ENCODE data around the gene SLC38A9.

Gene SLC38A9

DNA sequence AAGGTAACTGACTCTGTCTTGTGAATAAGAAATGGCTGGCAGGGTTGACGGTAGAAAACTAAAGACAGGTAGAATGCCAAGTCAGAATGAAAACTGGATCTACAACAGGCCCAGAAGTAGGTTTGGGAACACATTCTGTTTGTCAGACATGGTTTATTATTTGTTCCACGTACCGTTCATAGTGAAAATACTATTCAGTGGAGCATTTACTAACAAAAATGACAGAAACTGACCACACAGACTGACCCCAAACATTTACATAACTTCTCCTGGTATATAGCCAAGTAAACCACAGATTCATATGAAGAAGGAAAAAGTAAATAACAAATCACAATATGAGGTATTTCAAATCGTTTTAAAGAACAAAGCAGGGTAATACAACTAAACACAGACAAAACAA lies 73.7 kb downstream of the SLC38A9 start:
- DNase-seq (ENCODE audit: insufficient read length, low spot score) (no peak), FAIRE-seq (peak; percentile 5)
- TF ChIP-seq PAX5 (IDR thresholded peaks at IDR 0.05; ENCODE audit: insufficient read depth, low read length, severe bottlenecking): no peak
- TF ChIP-seq POLR2AphosphoS5 (IDR thresholded peaks at IDR 0.05; ENCODE audit: low read depth, low read length): no peak
- TF ChIP-seq SPI1 (IDR thresholded peaks at IDR 0.05; ENCODE audit: low read depth, low read length): no peak
- TF ChIP-seq POLR2A (IDR thresholded peaks at IDR 0.05; ENCODE audit: low read depth, low read length): no peak
- TF ChIP-seq TAF1 (IDR thresholded peaks at IDR 0.05; ENCODE audit: low read depth, low read length): no peak
- no peak for TF ChIP-seq POU2F2 (IDR thresholded peaks at IDR 0.05; ENCODE audit: low read depth, low read length)

DNA sequence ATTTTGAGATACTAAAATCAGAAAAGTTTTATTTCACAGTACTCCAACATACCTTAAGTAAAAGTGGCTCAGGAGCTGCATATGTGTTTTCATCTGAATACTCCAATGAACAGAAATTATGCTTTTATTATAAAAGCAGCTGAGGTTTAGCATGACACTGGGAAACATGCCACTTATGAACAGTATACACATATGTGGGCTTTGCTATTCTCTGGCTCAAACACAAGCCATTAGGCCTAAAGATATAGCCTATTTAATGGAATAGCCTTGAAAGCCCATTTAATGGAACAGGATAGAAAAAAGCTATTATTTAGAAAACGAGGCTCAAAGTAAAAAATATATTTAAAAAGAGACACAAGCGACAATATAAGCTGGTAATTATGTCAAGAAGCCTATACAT lies 74.1 kb downstream of the SLC38A9 start:
- no peak for DNase-seq (ENCODE audit: insufficient read length, low spot score)
- FAIRE-seq: no peak
- TF ChIP-seq SPI1 (IDR thresholded peaks at IDR 0.05; ENCODE audit: low read depth, low read length) (no peak), PAX5 (IDR thresholded peaks at IDR 0.05; ENCODE audit: insufficient read depth, low read length, severe bottlenecking) (no peak), TAF1 (IDR thresholded peaks at IDR 0.05; ENCODE audit: low read depth, low read length) (no peak), POLR2A (IDR thresholded peaks at IDR 0.05; ENCODE audit: low read depth, low read length) (no peak), POU2F2 (IDR thresholded peaks at IDR 0.05; ENCODE audit: low read depth, low read length) (no peak), POLR2AphosphoS5 (IDR thresholded peaks at IDR 0.05; ENCODE audit: low read depth, low read length) (no peak)

DNA sequence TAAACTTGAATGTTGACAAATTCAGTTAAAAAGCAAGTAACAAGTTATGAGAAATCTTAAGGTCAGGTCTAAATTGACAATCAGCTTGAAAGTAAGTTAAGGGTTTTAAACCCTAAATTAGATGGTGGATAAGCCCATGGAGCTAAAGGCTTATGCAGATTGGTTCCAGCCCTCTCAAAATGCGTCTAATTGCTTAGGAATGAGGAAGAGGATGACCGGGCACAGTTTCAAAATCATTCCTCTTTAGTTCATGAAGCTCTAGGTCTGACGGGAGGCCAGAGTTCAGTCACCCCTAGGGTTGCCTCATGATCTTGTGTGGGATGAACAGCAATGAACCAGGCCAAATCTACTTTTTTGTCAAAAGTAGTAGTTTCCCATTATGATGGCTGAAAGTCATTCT lies 75.4 kb downstream of the SLC38A9 start:
- DNase-seq (ENCODE audit: insufficient read length, low spot score) (no peak), FAIRE-seq (no peak)
- TF ChIP-seq TAF1 (IDR thresholded peaks at IDR 0.05; ENCODE audit: low read depth, low read length): no peak
- TF ChIP-seq PAX5 (IDR thresholded peaks at IDR 0.05; ENCODE audit: insufficient read depth, low read length, severe bottlenecking): no peak
- TF ChIP-seq POLR2A (IDR thresholded peaks at IDR 0.05; ENCODE audit: low read depth, low read length): no peak
- TF ChIP-seq SPI1 (IDR thresholded peaks at IDR 0.05; ENCODE audit: low read depth, low read length): no peak
- no peak for TF ChIP-seq POU2F2 (IDR thresholded peaks at IDR 0.05; ENCODE audit: low read depth, low read length)
- no peak for TF ChIP-seq POLR2AphosphoS5 (IDR thresholded peaks at IDR 0.05; ENCODE audit: low read depth, low read length)

DNA sequence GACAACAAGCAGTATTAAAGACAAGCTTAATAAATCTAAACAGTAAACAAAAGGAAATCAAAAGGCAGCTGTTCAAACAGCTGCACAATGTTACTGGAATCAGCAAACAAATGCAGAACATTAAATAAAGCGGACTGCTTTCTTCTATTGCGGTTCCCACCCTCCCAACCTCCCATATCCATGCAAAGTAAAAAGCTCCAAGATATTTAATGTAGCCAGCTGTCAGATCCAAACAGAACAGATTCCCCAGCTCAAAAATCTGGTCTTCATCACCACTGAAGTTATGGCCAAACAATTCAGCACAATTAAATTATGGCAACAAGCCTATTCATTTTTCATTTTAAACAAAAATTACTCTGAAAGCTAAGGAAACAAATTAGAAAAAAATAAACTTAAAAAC lies 75.9 kb downstream of the SLC38A9 start:
- no peak for TF ChIP-seq POLR2AphosphoS5 (IDR thresholded peaks at IDR 0.05; ENCODE audit: low read depth, low read length)
- TF ChIP-seq TAF1 (IDR thresholded peaks at IDR 0.05; ENCODE audit: low read depth, low read length): no peak
- no peak for TF ChIP-seq POLR2A (IDR thresholded peaks at IDR 0.05; ENCODE audit: low read depth, low read length)
- no peak for DNase-seq (ENCODE audit: insufficient read length, low spot score)
- no peak for FAIRE-seq

DNA sequence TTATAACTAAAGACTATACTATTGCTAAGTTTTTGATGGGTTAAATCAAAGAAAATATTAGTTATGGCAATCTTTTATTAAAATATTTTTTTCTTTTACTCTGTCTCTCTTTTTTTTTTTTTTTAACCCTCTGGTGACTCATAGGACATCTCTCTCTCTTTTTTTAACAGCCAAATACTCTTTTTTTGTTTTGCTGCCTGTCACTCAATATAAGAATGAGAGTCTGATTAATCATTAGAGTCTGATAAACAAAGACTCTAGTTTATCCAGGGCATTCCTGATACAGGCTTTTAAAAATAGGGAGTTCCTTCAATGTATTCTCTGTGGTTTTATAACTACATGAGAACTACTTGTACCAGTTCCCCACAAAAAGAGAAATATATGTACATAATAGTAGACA lies 77.3 kb downstream of the SLC38A9 start:
- TF ChIP-seq TAF1 (IDR thresholded peaks at IDR 0.05; ENCODE audit: low read depth, low read length) (no peak), PAX5 (IDR thresholded peaks at IDR 0.05; ENCODE audit: insufficient read depth, low read length, severe bottlenecking) (no peak), POLR2A (IDR thresholded peaks at IDR 0.05; ENCODE audit: low read depth, low read length) (no peak), POLR2AphosphoS5 (IDR thresholded peaks at IDR 0.05; ENCODE audit: low read depth, low read length) (no peak), POU2F2 (IDR thresholded peaks at IDR 0.05; ENCODE audit: low read depth, low read length) (no peak), SPI1 (IDR thresholded peaks at IDR 0.05; ENCODE audit: low read depth, low read length) (no peak)
- FAIRE-seq: no peak
- DNase-seq (ENCODE audit: insufficient read length, low spot score): no peak

DNA sequence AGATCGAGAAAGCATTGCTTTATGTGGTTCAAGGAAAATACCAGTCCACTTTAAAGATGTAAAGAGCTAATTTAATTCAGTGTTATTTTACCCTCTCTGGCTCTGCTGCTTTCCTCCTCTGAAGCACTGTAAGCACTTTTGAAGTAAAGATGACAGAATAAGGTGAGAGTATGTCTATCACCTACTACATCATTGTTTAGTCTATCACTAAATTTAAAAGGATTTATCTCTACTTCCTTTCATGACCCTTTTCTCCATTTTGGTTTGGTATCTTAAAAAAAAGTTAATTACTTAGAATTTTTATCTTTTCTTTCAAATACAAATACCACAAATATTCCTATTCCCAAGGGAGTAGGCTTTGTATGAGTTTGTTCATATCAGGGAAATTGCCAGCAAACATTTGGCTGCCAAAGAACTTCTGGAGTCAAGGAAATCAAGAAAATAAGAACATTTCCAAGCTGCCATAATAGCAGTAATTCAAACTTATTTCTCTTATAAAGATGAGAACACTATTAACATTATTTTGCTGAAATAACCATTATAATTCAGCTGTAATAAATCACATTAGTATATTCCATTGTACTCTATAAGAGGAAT lies 77.8 kb downstream of the SLC38A9 start:
- no peak for FAIRE-seq
- TF ChIP-seq POU2F2 (IDR thresholded peaks at IDR 0.05; ENCODE audit: low read depth, low read length): no peak
- TF ChIP-seq POLR2AphosphoS5 (IDR thresholded peaks at IDR 0.05; ENCODE audit: low read depth, low read length): no peak
- TF ChIP-seq SPI1 (IDR thresholded peaks at IDR 0.05; ENCODE audit: low read depth, low read length): no peak
- no peak for TF ChIP-seq POLR2A (IDR thresholded peaks at IDR 0.05; ENCODE audit: low read depth, low read length)
- TF ChIP-seq PAX5 (IDR thresholded peaks at IDR 0.05; ENCODE audit: insufficient read depth, low read length, severe bottlenecking): no peak
- no peak for TF ChIP-seq TAF1 (IDR thresholded peaks at IDR 0.05; ENCODE audit: low read depth, low read length)
- DNase-seq (ENCODE audit: insufficient read length, low spot score): no peak

DNA sequence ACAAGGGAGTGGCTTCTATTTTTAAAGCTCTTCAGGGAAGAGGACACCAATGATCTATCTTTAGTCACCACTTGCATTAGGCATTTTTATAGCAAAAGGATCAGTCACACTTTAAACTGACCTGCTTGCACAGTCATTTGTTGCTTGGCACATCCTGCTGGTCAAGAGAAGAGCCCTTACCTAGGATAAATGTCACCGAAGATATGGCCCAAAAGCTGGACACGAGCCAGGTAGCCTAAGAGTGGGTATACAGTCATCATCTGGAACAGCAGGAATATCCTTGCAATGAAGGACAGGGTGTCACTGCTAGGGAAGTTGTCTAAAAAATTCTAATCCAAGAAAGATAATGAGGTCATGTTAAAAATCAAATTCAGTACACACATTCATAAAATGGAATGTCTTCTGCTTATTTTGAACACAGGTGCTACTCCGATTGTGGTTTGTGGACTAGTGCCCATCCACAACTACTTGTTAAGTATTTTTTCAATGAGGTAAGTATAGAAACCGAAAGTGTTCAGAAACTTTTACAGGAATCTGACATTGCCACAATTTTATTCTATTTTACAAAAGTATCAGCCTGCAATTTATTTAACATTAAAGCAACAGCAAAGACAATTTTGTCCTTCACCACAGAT lies 78.4 kb downstream of the SLC38A9 start:
- DNase-seq (ENCODE audit: insufficient read length, low spot score): no peak
- no peak for TF ChIP-seq POLR2AphosphoS5 (IDR thresholded peaks at IDR 0.05; ENCODE audit: low read depth, low read length)
- TF ChIP-seq POLR2A (IDR thresholded peaks at IDR 0.05; ENCODE audit: low read depth, low read length): no peak
- no peak for TF ChIP-seq SPI1 (IDR thresholded peaks at IDR 0.05; ENCODE audit: low read depth, low read length)
- no peak for TF ChIP-seq TAF1 (IDR thresholded peaks at IDR 0.05; ENCODE audit: low read depth, low read length)
- no peak for TF ChIP-seq PAX5 (IDR thresholded peaks at IDR 0.05; ENCODE audit: insufficient read depth, low read length, severe bottlenecking)
- TF ChIP-seq POU2F2 (IDR thresholded peaks at IDR 0.05; ENCODE audit: low read depth, low read length): no peak
- no peak for FAIRE-seq

DNA sequence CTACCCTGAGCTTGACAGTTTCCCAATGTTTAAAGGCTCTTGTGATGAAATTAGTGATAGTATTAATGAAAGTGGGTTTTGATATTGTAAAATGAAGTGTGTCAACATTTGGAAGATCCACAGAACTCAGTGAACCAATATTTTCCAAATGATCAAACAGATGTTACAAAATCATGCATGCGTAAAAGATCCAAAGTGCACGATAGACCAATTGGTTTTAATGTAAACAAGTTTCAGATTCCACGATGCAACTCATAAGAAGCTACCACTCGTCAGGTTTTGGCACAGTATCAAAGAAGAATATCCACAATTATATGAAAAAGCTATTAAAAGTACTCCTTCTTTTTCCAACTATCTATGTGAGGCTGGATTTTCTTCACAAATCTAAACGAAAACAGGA lies 82.3 kb downstream of the SLC38A9 start:
- TF ChIP-seq TAF1 (IDR thresholded peaks at IDR 0.05; ENCODE audit: low read depth, low read length) (no peak), POU2F2 (IDR thresholded peaks at IDR 0.05; ENCODE audit: low read depth, low read length) (no peak), POLR2AphosphoS5 (IDR thresholded peaks at IDR 0.05; ENCODE audit: low read depth, low read length) (no peak), POLR2A (IDR thresholded peaks at IDR 0.05; ENCODE audit: low read depth, low read length) (no peak), SPI1 (IDR thresholded peaks at IDR 0.05; ENCODE audit: low read depth, low read length) (no peak), PAX5 (IDR thresholded peaks at IDR 0.05; ENCODE audit: insufficient read depth, low read length, severe bottlenecking) (no peak)
- DNase-seq (ENCODE audit: insufficient read length, low spot score) (no peak), FAIRE-seq (no peak)

DNA sequence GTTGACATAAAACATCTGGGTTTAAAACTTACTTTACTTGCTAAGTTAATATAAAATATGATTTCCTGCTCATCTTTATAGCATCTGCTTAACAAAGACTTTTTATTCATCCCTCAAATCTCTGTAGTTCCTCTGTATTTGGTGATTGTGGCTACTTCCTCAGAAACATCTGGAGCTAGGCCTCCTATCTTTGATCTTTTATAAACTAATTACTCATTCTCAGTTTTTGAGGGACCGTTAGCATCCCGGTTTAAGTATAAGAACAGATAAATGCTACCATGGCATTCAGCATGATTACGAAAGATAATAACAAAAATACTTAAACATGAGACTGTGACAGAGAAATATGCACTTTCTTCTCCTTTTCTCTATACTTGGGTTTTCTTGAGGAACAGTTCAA lies 85.3 kb downstream of the SLC38A9 start:
- TF ChIP-seq TAF1 (IDR thresholded peaks at IDR 0.05; ENCODE audit: low read depth, low read length) (no peak), POU2F2 (IDR thresholded peaks at IDR 0.05; ENCODE audit: low read depth, low read length) (no peak), POLR2AphosphoS5 (IDR thresholded peaks at IDR 0.05; ENCODE audit: low read depth, low read length) (no peak), SPI1 (IDR thresholded peaks at IDR 0.05; ENCODE audit: low read depth, low read length) (no peak), PAX5 (IDR thresholded peaks at IDR 0.05; ENCODE audit: insufficient read depth, low read length, severe bottlenecking) (no peak)
- FAIRE-seq: no peak
- DNase-seq (ENCODE audit: insufficient read length, low spot score): no peak

DNA sequence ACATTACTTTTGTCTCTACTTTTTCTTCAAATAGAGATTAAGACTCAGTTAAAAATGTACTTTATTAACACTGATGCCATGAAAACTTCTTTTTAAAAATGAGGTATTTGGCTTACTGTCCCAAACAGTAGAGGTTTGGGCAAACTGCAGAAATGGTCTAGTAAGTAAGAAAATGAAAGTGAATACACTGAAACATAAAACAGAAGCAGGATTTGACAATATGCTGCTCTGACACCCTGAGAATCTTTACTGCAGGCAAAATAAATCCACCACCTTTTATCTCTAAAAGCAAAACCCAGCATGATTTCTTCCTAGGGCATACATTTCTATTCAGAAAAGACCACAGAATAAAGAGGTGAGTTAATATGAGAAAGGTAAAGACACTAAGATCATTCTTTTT lies 86.2 kb downstream of the SLC38A9 start:
- FAIRE-seq: peak; percentile 43
- no peak for DNase-seq (ENCODE audit: insufficient read length, low spot score)
- no peak for TF ChIP-seq POLR2A (IDR thresholded peaks at IDR 0.05; ENCODE audit: low read depth, low read length)
- TF ChIP-seq POU2F2 (IDR thresholded peaks at IDR 0.05; ENCODE audit: low read depth, low read length): no peak
- no peak for TF ChIP-seq PAX5 (IDR thresholded peaks at IDR 0.05; ENCODE audit: insufficient read depth, low read length, severe bottlenecking)
- TF ChIP-seq TAF1 (IDR thresholded peaks at IDR 0.05; ENCODE audit: low read depth, low read length): no peak
- no peak for TF ChIP-seq SPI1 (IDR thresholded peaks at IDR 0.05; ENCODE audit: low read depth, low read length)
- TF ChIP-seq POLR2AphosphoS5 (IDR thresholded peaks at IDR 0.05; ENCODE audit: low read depth, low read length): no peak
